ENCODE data around the gene CUL7. TPM values are rescaled to one million over a fixed set of nuclear protein-coding genes. Genes with fewer than 3 reads are reported as not detected.
A peak's percentile ranks its signal among the peaks of the same experiment; 100 is the strongest.

The CUL7 gene
- total RNA-seq, 1 experiment from 2014 or later = 23.5 TPM

GRCh38 chr6:43092635-43093034 lies 39.0 kb upstream of the CUL7 start:
- Histone ChIP-seq H2BK120ac (ENCODE audit: low read depth, low read length, poor library complexity, severe bottlenecking) (no peak overlapping the region), H2AK5ac (ENCODE audit: insufficient read length, low read length) (no peak overlapping the region), H3K23me2 (ENCODE audit: insufficient read length, low read depth, low read length, poor library complexity, severe bottlenecking) (peaks cover 3% of the 10 kb centered on the region), H4K5ac (ENCODE audit: insufficient read length, low read depth, low read length) (no peak overlapping the region), H3K23ac (ENCODE audit: insufficient read length, low read depth, low read length) (no peak overlapping the region), H2BK5ac (ENCODE audit: insufficient read length, low read length) (no peak overlapping the region), H2BK15ac (ENCODE audit: low read depth, low read length) (no peak overlapping the region), H3T11ph (ENCODE audit: low read length) (no peak overlapping the region), H2BK12ac (ENCODE audit: insufficient read length, low read depth, low read length) (no peak overlapping the region), H4K91ac (ENCODE audit: insufficient read length, low read depth, low read length) (no peak overlapping the region), H4K8ac (replicated peaks; ENCODE audit: insufficient read length, low read depth, low read length) (no peak overlapping the region), H3K27ac (ENCODE audit: insufficient read length, low read depth, low read length) (no peak overlapping the region), H3K9ac (ENCODE audit: extremely low read depth, insufficient read length, low read length) (no peak overlapping the region), H3K56ac (ENCODE audit: insufficient read length, low read depth, low read length) (no peak overlapping the region), H3K14ac (ENCODE audit: insufficient read depth, low read length) (no peak overlapping the region), H3K18ac (ENCODE audit: insufficient read length, low read depth, low read length) (no peak overlapping the region), H3K4me1 (ENCODE audit: insufficient read depth, low read length) (peaks cover 26% of the 10 kb centered on the region), H2BK20ac (ENCODE audit: low read depth, low read length, poor library complexity, severe bottlenecking) (no peak overlapping the region), H3K9me3 (ENCODE audit: control insufficient read depth, low read depth, low read length) (no peaks in the 10 kb centered on the region), H4K20me1 (ENCODE audit: control insufficient read depth, insufficient read depth, insufficient read length) (no peaks in the 10 kb centered on the region), H3K4ac (ENCODE audit: low read depth, low read length) (no peak overlapping the region), H3K27me3 (ENCODE audit: insufficient read depth, low read length) (no peaks in the 10 kb centered on the region), H3K4me2 (ENCODE audit: insufficient read depth, insufficient read length, low read length) (no peak overlapping the region), H2AFZ (ENCODE audit: low read length) (no peak overlapping the region), H3K79me1 (ENCODE audit: insufficient read depth, low read depth, low read length, poor library complexity, severe bottlenecking) (no peaks in the 10 kb centered on the region), H3K79me2 (ENCODE audit: insufficient read depth, low read length) (peaks cover 16% of the 10 kb centered on the region; the same call in 1 of the 2 replicates)
- peaks cover 0 to 1% (median 0%) of the 10 kb centered on the region in 3 experiments; a peak in 1 of 7 replicates for H3K36me3 Mint-ChIP-seq (ENCODE audit: insufficient read depth in 1 of 3, low read depth in 3 of 3)
- H3K27me3 Mint-ChIP-seq (ENCODE audit: low read depth) = no peaks in the 10 kb centered on the region
- TF ChIP-seq CTCF (conservative IDR thresholded peaks at IDR 0.05) = no peak
- H3K9me3 Mint-ChIP-seq = no peaks in the 10 kb centered on the region
- H3K4me1 Mint-ChIP-seq = peaks cover 73 to 80% of the 10 kb centered on the region in 2 experiments
- H3K27ac Mint-ChIP-seq = peak overlapping the region in 2 of 3 experiments; percentile 7 to 41; a peak in 1 of 7 replicates
- DNase-seq = no peak
- no peak overlapping the region for H3K4me3 Mint-ChIP-seq

Data from H9 (cell line).